K562 (cell line): ENCODE results near the gene H2BK1. TPM values are rescaled to one million over a fixed set of nuclear protein-coding genes. Genes with fewer than 3 reads are reported as not detected.

Experiments used
- CBX8 ChIP-seq: fragments of 200-600 bp; sonication (generic); IDR thresholded peaks from 2 replicates; pipeline ENCODE4 v1.6.1; 2012; ENCODE audit warnings: borderline replicate concordance, mixed run types, low read depth, mild to moderate bottlenecking, moderate library complexity, mixed read lengths, low read length, control low read depth, inconsistent platforms; ENCODE audit not compliant: poor library complexity, severe bottlenecking; ENCODE audit errors: extremely low read depth
- CHAMP1 ChIP-seq: fragments of 450-650 bp; IDR thresholded peaks from 2 replicates; pipeline ENCODE4 v1.6.1; 2016; ENCODE audit warnings: mild to moderate bottlenecking
- ELF1 ChIP-seq: fragments of 200-800 bp; sonication (Bioruptor generic); IDR thresholded peaks from 2 replicates; pipeline ENCODE4 v1.6.1; 2016; ENCODE audit warnings: missing genetic modification characterization, missing compliant biosample characterization
- FOXJ3 ChIP-seq: sonication (generic); formaldehyde crosslinking; IDR thresholded peaks from 2 replicates; pipeline ENCODE4 v1.4.0; 2020; ENCODE audit warnings: mild to moderate bottlenecking, missing genetic modification reagents
- GTF2B ChIP-seq: IDR thresholded peaks from 2 replicates; pipeline ENCODE4 v1.6.1; 2011; ENCODE audit not compliant: insufficient read length; ENCODE audit errors: extremely low read depth
- IRF2 ChIP-seq: sonication (generic); formaldehyde crosslinking; IDR thresholded peaks from 2 replicates; pipeline ENCODE4 v1.8.1; 2022; ENCODE audit warnings: mild to moderate bottlenecking, missing genetic modification reagents
- MCM2 ChIP-seq: fragments of 450-650 bp; IDR thresholded peaks from 2 replicates; pipeline ENCODE4 v1.6.1; 2017; ENCODE audit warnings: low read depth, mild to moderate bottlenecking
- MNT ChIP-seq, 2 experiments: fragments of 450-650 bp; conservative IDR thresholded peaks; 2 replicates each; pipeline ENCODE4 v1.6.1; 2017; ENCODE audit warnings: mild to moderate bottlenecking in 2 of 2, moderate library complexity in 2 of 2
- PML ChIP-seq: IDR thresholded peaks from 2 replicates; pipeline ENCODE4 v1.6.1; 2012; ENCODE audit warnings: low read length, inconsistent platforms
- RFX1 ChIP-seq: fragments of 450-650 bp; IDR thresholded peaks from 2 replicates; pipeline ENCODE4 v1.6.1; 2016; ENCODE audit warnings: mild to moderate bottlenecking, moderate library complexity
- SMARCB1 ChIP-seq: IDR thresholded peaks from 2 replicates; pipeline ENCODE4 v1.6.1; 2011; ENCODE audit warnings: improper control_type of control experiment, low read depth; ENCODE audit not compliant: insufficient read length
- TCF7L2 ChIP-seq: fragments of 150-350 bp; IDR thresholded peaks from 2 replicates; pipeline ENCODE4 v1.6.1; 2016; ENCODE audit warnings: low read depth, mild to moderate bottlenecking, low read length, moderate library complexity
- TOE1 ChIP-seq, 2 experiments: fragments of 450-650 bp in 1 of 2; sonication (generic) in 1 of 2; formaldehyde crosslinking in 1 of 2; IDR thresholded peaks; 2 replicates each; pipeline versions ENCODE4 v1.7.1 to v1.8.0; 2016 to 2022; ENCODE audit warnings: borderline replicate concordance in 2 of 2, mild to moderate bottlenecking in 2 of 2, antibody characterized with exemption in 1 of 2, inconsistent platforms in 1 of 2, low read depth in 1 of 2, missing genetic modification reagents in 1 of 2, moderate library complexity in 1 of 2
- ZNF239 ChIP-seq: fragments of 250-450 bp; sonication (Bioruptor Pico); IDR thresholded peaks from 2 replicates; pipeline ENCODE4 v1.4.0; 2020; ENCODE audit warnings: mild to moderate bottlenecking
- polyA plus RNA-seq, 8 experiments: library from polyadenylated mRNA; depleted of rRNA in 4 of 8; stranded (reverse) in 5 of 8; unstranded in 3 of 8; fragments of >200 nt; fragmentation: Nextera tagmentation in 2 of 8; fragmentation: Illumina TruSeq in 1 of 8; extraction: Ambion mirVana in 2 of 8; extraction: Trizol in 1 of 8; gene quantifications; 2 replicates each; pipeline versions ENCODE4 v1.2.1 to v1.2.3, GENCODE V29; 2011 to 2014; ENCODE audit warnings: inconsistent platforms in 1 of 8, missing spikeins in 1 of 8
- total RNA-seq, 7 experiments: library from RNA; depleted of rRNA in 6 of 7; stranded (reverse); fragments of >200 nt in 6 of 7; fragmentation: Illumina TruSeq in 2 of 7; extraction: Trizol in 2 of 7; gene quantifications; 2 replicates each; pipeline versions ENCODE4 v1.2.1 to v1.2.3, GENCODE V29; 2011 to 2021; ENCODE audit warnings: low replicate concordance in 1 of 7
- TF ChIP-seq, protein P1 (sequence below): fragments of 250-450 bp; sonication (Bioruptor Pico); IDR thresholded peaks from 2 replicates; pipeline ENCODE4 v1.5.0; 2021; ENCODE audit warnings: mild to moderate bottlenecking, moderate library complexity

Gene H2BK1
- total and polyA plus RNA-seq, 9 of the 15 experiments (the other 6 are each of a cell fraction or from before 2014, with no cell fraction given) = not detected

- TF ChIP-seq, protein P1, sequence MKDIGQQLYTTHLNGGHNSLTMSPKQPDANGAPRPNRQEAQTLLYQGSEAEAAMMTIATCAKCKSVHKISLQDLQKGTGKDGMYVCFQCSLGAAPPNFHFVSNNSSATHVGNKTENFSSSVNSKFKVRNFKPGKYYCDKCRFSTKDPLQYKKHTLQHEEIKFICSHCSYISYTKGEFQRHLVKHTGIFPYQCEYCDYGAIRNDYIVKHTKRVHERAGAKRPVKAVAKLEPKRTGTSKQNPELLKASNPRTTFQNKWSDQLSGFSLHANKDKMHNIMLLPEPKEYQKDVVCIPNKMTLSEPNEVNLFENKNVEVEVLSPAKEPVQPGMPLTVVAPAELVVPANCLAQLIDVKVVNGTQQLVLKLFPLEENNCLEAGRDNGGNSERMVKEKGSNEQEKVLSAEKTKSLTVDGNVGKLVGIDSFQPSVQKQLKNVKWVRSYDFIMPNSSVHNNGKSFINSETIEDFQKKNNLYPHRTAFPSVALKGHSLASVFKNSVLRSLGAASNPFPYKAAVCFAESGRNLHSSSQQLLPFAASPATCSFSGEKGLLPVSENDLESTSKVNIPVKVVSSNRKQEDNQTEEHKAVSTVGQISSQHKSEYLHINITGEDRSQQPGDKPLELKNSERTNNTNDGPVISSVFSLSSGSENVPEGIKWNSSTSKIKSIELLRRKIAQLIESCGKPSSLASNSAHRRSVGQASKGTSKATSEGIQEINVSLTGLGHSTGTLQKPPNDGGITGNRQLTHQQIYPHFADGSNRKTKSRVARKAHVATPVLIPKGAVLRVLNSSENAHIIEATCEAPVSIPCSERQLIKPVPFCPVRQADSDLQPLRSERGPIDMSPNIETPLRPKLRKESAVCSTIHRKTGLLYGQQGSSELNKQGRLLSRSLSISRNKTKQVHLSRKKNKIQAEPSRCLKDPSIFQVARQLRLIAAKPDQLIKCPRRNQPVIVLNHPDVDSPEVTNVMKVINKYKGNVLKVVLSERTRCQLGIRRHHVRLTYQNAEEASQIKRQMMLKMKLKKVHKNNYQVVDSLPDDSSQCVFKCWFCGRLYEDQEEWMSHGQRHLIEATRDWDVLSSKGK (CRISPR knock-in tag) = no peak
- TF ChIP-seq CBX8 = no peak
- TF ChIP-seq GTF2B = no peak
- TF ChIP-seq CHAMP1 = no peak
- TF ChIP-seq RFX1 = no peak
- TF ChIP-seq ZNF239 (CRISPR knock-in tag) = no peak
- TF ChIP-seq SMARCB1 = no peak
- no peak for TF ChIP-seq TCF7L2
- no peak for TF ChIP-seq ELF1 (tag)
- TF ChIP-seq MNT (conservative IDR thresholded peaks at IDR 0.05) = peak; percentile 25 to 66; a peak in 3 of 4 replicates
- TF ChIP-seq PML = no peak; the same call in 1 of the 2 replicates
- TF ChIP-seq IRF2 (CRISPR knock-in tag) = no peak
- TF ChIP-seq MCM2 = no peak
- TF ChIP-seq FOXJ3 (CRISPR knock-in tag) = no peak
- TF ChIP-seq TOE1 (IDR thresholded peaks at IDR 0.05; ENCODE audit: borderline replicate concordance) = no peak; the same call in 1 of the 2 replicates
- TF ChIP-seq TOE1 (CRISPR knock-in tag; IDR thresholded peaks at IDR 0.05; ENCODE audit: borderline replicate concordance, low read depth) = no peak
These were observed 18.0 kb upstream of the H2BK1 start (continued) for GRCh38 chr7:151228024-151228866.
